Lung (tissue), 12 donors: ENCODE data around the gene PRKG1. TPM values are rescaled to one million over a fixed set of nuclear protein-coding genes. Genes with fewer than 3 reads are reported as not detected.
"Not testable (repeated sequence)": the region's sequence is repeated elsewhere in the genome, so short reads cannot be mapped to it uniquely, and the experiment has no call there.

Experiments
- ATAC-seq: fragments of 200-7000 bp; cut with Tn5 transposase; one replicate; pipeline ENCODE4 v1.9.1; 2020; ENCODE audit warnings: moderate number of reproducible peaks; ENCODE audit not compliant: insufficient read depth, low FRiP score
- DNase-seq, 3 donors: peaks; one replicate each; pipeline ENCODE4 v3.0.0-alpha.2; 2013 to 2017
- H3K27ac ChIP-seq, 2 donors: one replicate each; pipeline ENCODE4 v1.5.1; 2013; ENCODE audit warnings: mild to moderate bottlenecking in 2 of 2, moderate library complexity in 2 of 2, control low read depth in 1 of 2, inconsistent platforms in 1 of 2, low read depth in 1 of 2, low read length in 1 of 2
- H3K27me3 ChIP-seq, 3 donors: one replicate each; pipeline ENCODE4 v1.5.1; 2013; ENCODE audit warnings: low read length in 2 of 3; ENCODE audit not compliant: control insufficient read depth in 3 of 3, insufficient read depth in 3 of 3
- H3K36me3 ChIP-seq, 4 donors: one replicate each; pipeline ENCODE4 v1.5.1; 2013; ENCODE audit warnings: low read length in 4 of 4, mild to moderate bottlenecking in 1 of 4, moderate library complexity in 1 of 4; ENCODE audit not compliant: control insufficient read depth in 4 of 4, insufficient read depth in 4 of 4
- H3K4me1 ChIP-seq, 5 donors: one replicate each; pipeline ENCODE4 v1.5.1; 2013; ENCODE audit warnings: low read length in 5 of 5, mild to moderate bottlenecking in 2 of 5, moderate library complexity in 1 of 5; ENCODE audit not compliant: control insufficient read depth in 5 of 5, insufficient read depth in 5 of 5
- H3K4me3 ChIP-seq: one replicate; pipeline ENCODE4 v1.5.1; 2013; ENCODE audit warnings: mild to moderate bottlenecking, control low read depth, moderate library complexity
- H3K9ac ChIP-seq, 2 donors: one replicate each; pipeline ENCODE4 v1.5.1; 2013; ENCODE audit warnings: low read length in 2 of 2, control low read depth in 1 of 2; ENCODE audit not compliant: insufficient read depth in 1 of 2
- H3K9me3 ChIP-seq, 4 donors: one replicate each; pipeline ENCODE4 v1.5.1; 2013; ENCODE audit warnings: low read length in 3 of 4, mild to moderate bottlenecking in 1 of 4, moderate library complexity in 1 of 4; ENCODE audit not compliant: control insufficient read depth in 4 of 4, insufficient read depth in 3 of 4
- CTCF ChIP-seq: IDR thresholded peaks from 2 replicates; pipeline ENCODE4 v1.5.1; 2012; ENCODE audit warnings: mild to moderate bottlenecking; ENCODE audit errors: control extremely low read depth, extremely low read depth
- WGBS, 2 donors: extraction: QIAGEN DNeasy Blood & Tissue Kit; methylation state at CpG; one replicate each; pipeline ENCODE4 v1.1.7; 2013; 5-methylcytosine and 5-hydroxymethylcytosine counted together
- polyA plus RNA-seq, 2 donors: library from polyadenylated mRNA; stranded (reverse); fragments of 200-250 nt; gene quantifications; one replicate each; pipeline ENCODE4 v1.2.1, GENCODE V29; 2013
- total RNA-seq, 2 donors: library from RNA; depleted of rRNA in 1 of 2; stranded (reverse); fragments of >200 nt in 1 of 2; gene quantifications; one replicate each; pipeline ENCODE4 v1.2.1, GENCODE V29; 2014 to 2021
- donor health status: control.
- donor health status: control.
- donor health status: Bipolar disorder and iron deficiency.
- donor health status: healthy.
- donor health status: DM: yes; HTN: yes; CAD: no.

Gene PRKG1
- total and polyA plus RNA-seq, 4 donors: 2.1 to 50.8 (median 15.1) TPM

- Histone ChIP-seq H3K27me3 (no peaks in the 10 kb centered on the region), H3K4me3 (no peak overlapping the region), H3K27ac (no peak overlapping the region), H3K4me1 (peaks cover 0 to 8% (median 0%) of the 10 kb centered on the region in 5 donors), H3K9ac (no peak overlapping the region), H3K9me3 (peaks cover 0 to 1% (median 0%) of the 10 kb centered on the region in 4 donors), H3K36me3 (no peaks in the 10 kb centered on the region)
- ATAC-seq (no peak), DNase-seq (no peak)
- TF ChIP-seq CTCF: no peak
- 96 to 98% methylated on average over 1 of the region's 1 CpG for WGBS, 2 donors
Observed at GRCh38 chr10:51326174-51326573, 251.9 kb downstream of the PRKG1 start.

- 88 to 90% methylated on average over 1 of the region's 1 CpG for WGBS, 2 donors
- Histone ChIP-seq H3K9ac (no peak overlapping the region), H3K9me3 (peaks cover 0 to 1% (median 0%) of the 10 kb centered on the region in 4 donors), H3K36me3 (no peaks in the 10 kb centered on the region), H3K4me1 (peaks cover 0 to 4% (median 0%) of the 10 kb centered on the region in 5 donors), H3K27ac (no peak overlapping the region), H3K27me3 (no peaks in the 10 kb centered on the region), H3K4me3 (no peak overlapping the region)
- DNase-seq: no peak
- no peak for ATAC-seq
- no peak for TF ChIP-seq CTCF
Observed at GRCh38 chr10:51327432-51327831, 253.1 kb downstream of the PRKG1 start.

GRCh38 chr10:51340366-51340765 lies 266.1 kb downstream of the PRKG1 start:
- Histone ChIP-seq H3K9me3 (no peaks in the 10 kb centered on the region), H3K36me3 (no peaks in the 10 kb centered on the region), H3K4me1 (peaks cover 0 to 4% (median 0%) of the 10 kb centered on the region in 5 donors), H3K4me3 (no peak overlapping the region), H3K27ac (no peak overlapping the region), H3K9ac (no peak overlapping the region), H3K27me3 (no peaks in the 10 kb centered on the region)
- TF ChIP-seq CTCF: no peak
- WGBS, 2 donors: 93 to 97% methylated on average over 1 of the region's 1 CpG
- ATAC-seq: no peak
- no peak for DNase-seq

GRCh38 chr10:51340845-51341610 lies 266.7 kb downstream of the PRKG1 start:
- 70 to 71% methylated on average over 4 of the region's 4 CpGs for WGBS, 2 donors
- H3K27ac ChIP-seq: no peak overlapping the region

GRCh38 chr10:51341745-51342144 lies 267.5 kb downstream of the PRKG1 start:
- not testable (repeated sequence) for DNase-seq, H3K27ac ChIP-seq, H3K9ac ChIP-seq, H3K4me1 ChIP-seq, H3K27me3 ChIP-seq, H3K4me3 ChIP-seq, H3K36me3 ChIP-seq, ATAC-seq, H3K9me3 ChIP-seq
- WGBS, 2 donors: 88 to 90% methylated on average over 3 of the region's 3 CpGs

More at GRCh38 chr10:51340845-51341610, 266.7 kb downstream of the PRKG1 start:
- Histone ChIP-seq H3K27me3 (no peaks in the 10 kb centered on the region), H3K9ac (no peak overlapping the region), H3K9me3 (no peaks in the 10 kb centered on the region), H3K4me1 (peaks cover 0 to 4% (median 0%) of the 10 kb centered on the region in 5 donors), H3K4me3 (no peak overlapping the region), H3K36me3 (no peaks in the 10 kb centered on the region)
- TF ChIP-seq CTCF: no peak
- no peak for DNase-seq
- no peak for ATAC-seq
